PC-9 (cell line): ENCODE data around the gene GPR176. TPM values are rescaled to one million over a fixed set of nuclear protein-coding genes. Genes with fewer than 3 reads are reported as not detected.

Experiments used
- BruUV-seq: library from RNA; stranded (reverse); fragments of 400-500 nt; replicated peaks from 2 replicates; lab custom pipeline; 2021; lab: Mats Ljungman, UMichigan
- CTCF ChIA-PET: fragments of 300-600 bp; sonication (Branson Sonifier 250); formaldehyde crosslinking; loops from one replicate; lab custom pipeline; 2022; ENCODE audit warnings: antibody characterized with exemption; lab: Charles Lee
- POLR2A ChIA-PET: fragments of 300-600 bp; sonication (Branson Sonifier 250); formaldehyde crosslinking; loops from one replicate; lab custom pipeline; 2022; ENCODE audit warnings: antibody characterized with exemption; ENCODE audit not compliant: unreplicated experiment; lab: Charles Lee
- DNase-seq, 2 experiments: peaks; one replicate each; pipeline versions ENCODE4 v3.0.0 to v3.0.0-alpha.2; 2015 to 2022; ENCODE audit warnings: mixed read lengths in 1 of 2
- H2AFZ ChIP-seq: fragments of 200-600 bp; sonication (generic); 2 replicates; pipeline ENCODE4 v1.8.1; 2017; ENCODE audit warnings: antibody characterized with exemption
- H3F3A ChIP-seq: fragments of 200-600 bp; sonication (generic); 2 replicates; pipeline ENCODE4 v1.8.1; 2017; ENCODE audit warnings: antibody characterized with exemption, mild to moderate bottlenecking, low read depth; ENCODE audit not compliant: insufficient read depth
- H3K27ac ChIP-seq: fragments of 200-600 bp; sonication (generic); 2 replicates; pipeline ENCODE4 v1.6.1; 2016; ENCODE audit warnings: mixed run types
- H3K27me3 ChIP-seq: fragments of 200-600 bp; sonication (generic); 2 replicates; pipeline ENCODE4 v1.6.1; 2016; ENCODE audit warnings: low read depth, mixed run types; ENCODE audit not compliant: insufficient read depth
- H3K36me3 ChIP-seq: fragments of 200-600 bp; sonication (generic); 2 replicates; pipeline ENCODE4 v1.6.1; 2016; ENCODE audit warnings: low read depth, mixed run types
- H3K4me1 ChIP-seq: fragments of 200-600 bp; sonication (generic); replicated peaks from 2 replicates; pipeline ENCODE4 v1.6.1; 2016; ENCODE audit warnings: mixed run types; ENCODE audit not compliant: insufficient read depth
- H3K4me2 ChIP-seq: fragments of 200-600 bp; sonication (generic); 2 replicates; pipeline ENCODE4 v1.6.1; 2017; ENCODE audit warnings: mixed run types
- H3K4me3 ChIP-seq: fragments of 200-600 bp; sonication (generic); 2 replicates; pipeline ENCODE4 v1.6.1; 2016; ENCODE audit warnings: mixed run types
- H3K79me2 ChIP-seq: fragments of 200-600 bp; sonication (generic); 2 replicates; pipeline ENCODE4 v1.6.1; 2017; ENCODE audit warnings: low read depth, mixed run types
- H3K9me2 ChIP-seq: fragments of 200-600 bp; sonication (generic); 2 replicates; pipeline ENCODE4 v1.8.1; 2017; ENCODE audit warnings: mild to moderate bottlenecking; ENCODE audit not compliant: insufficient read depth
- H3K9me3 ChIP-seq: fragments of 200-600 bp; sonication (generic); 2 replicates; pipeline ENCODE4 v1.8.1; 2016; ENCODE audit warnings: low read depth; ENCODE audit not compliant: insufficient read depth
- H4K20me1 ChIP-seq: fragments of 200-600 bp; sonication (generic); 2 replicates; pipeline ENCODE4 v1.8.1; 2017; ENCODE audit not compliant: insufficient read depth
- CTCF ChIP-seq: fragments of 200-600 bp; sonication (generic); conservative IDR thresholded peaks from 2 replicates; pipeline ENCODE4 v1.6.1; 2017; ENCODE audit warnings: mixed run types, antibody characterized with exemption, mild to moderate bottlenecking, moderate library complexity
- EZH2 ChIP-seq: fragments of 200-600 bp; sonication (generic); IDR thresholded peaks from 2 replicates; pipeline ENCODE4 v1.8.0; 2017; ENCODE audit warnings: antibody characterized with exemption, low read depth
- intact Hi-C: fragments of 100-400 bp; cut with micrococcal nuclease; formaldehyde crosslinking; loops from one replicate; pipeline ENCODE4 v1.10.0; 2022; ENCODE audit not compliant: unreplicated experiment
- total RNA-seq: library from RNA; stranded (reverse); gene quantifications from 2 replicates; pipeline ENCODE4 v1.2.3, GENCODE V29; 2021

GPR176 gene
- total RNA-seq, 1 experiment from 2014 or later = 4.7 TPM

GRCh38 chr15:39770748-39771689 is 149.0 kb downstream of the GPR176 start:
- Histone ChIP-seq H3K9me2 (no peaks in the 10 kb centered on the region), H3K4me2 (no peak overlapping the region), H4K20me1 (no peaks in the 10 kb centered on the region), H3K4me1 (no peaks in the 10 kb centered on the region), H3K4me3 (no peak overlapping the region), H3K9me3 (no peaks in the 10 kb centered on the region), H3K27ac (no peak overlapping the region), H3K36me3 (no peaks in the 10 kb centered on the region), H3K27me3 (no peaks in the 10 kb centered on the region), H3K79me2 (no peaks in the 10 kb centered on the region), H3F3A (no peaks in the 10 kb centered on the region), H2AFZ (no peak overlapping the region)
- TF ChIP-seq CTCF (no peak), EZH2 (no peak)
- ChIA-PET CTCF (no interaction called here), POLR2A (interaction anchor here (0.8 kb wide), 1 partner anchor 68 kb away, joined by 5 read pairs; no protein-coding TSS in a partner anchor)
- DNase-seq = no peak
- intact Hi-C loops = no loop called here
- BruUV-seq = no TSS peak

DNA sequence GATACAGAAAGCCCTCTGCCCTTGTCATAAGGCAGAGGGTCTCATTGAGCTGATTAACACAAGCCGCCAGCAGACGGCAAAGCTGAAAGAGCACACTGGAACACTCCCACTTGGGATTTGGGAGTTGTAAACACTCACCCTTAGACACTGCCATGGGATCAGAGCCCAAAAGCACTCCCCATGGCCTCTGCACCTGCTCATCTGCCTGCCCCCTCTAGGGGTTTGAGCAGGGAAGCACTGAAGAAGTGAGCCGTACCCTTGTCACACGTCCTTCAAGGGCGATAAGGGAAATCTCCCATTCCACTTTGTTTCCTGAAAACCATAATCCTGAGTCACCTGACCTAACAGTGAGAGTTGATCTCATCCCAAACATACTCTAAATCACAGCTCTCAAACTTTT is 152.1 kb downstream of the GPR176 start:
- BruUV-seq = no TSS peak
- Histone ChIP-seq H3K9me3 (no peaks in the 10 kb centered on the region), H3K79me2 (no peaks in the 10 kb centered on the region), H3K27me3 (no peaks in the 10 kb centered on the region), H3K4me1 (no peaks in the 10 kb centered on the region), H3K4me3 (no peak overlapping the region), H3F3A (no peaks in the 10 kb centered on the region), H3K36me3 (no peaks in the 10 kb centered on the region), H3K9me2 (no peaks in the 10 kb centered on the region), H4K20me1 (no peaks in the 10 kb centered on the region), H3K4me2 (no peak overlapping the region), H2AFZ (no peak overlapping the region), H3K27ac (no peak overlapping the region)
- ChIA-PET POLR2A (no interaction called here), CTCF (interaction anchor here (0.6 kb wide), 1 partner anchor 38 kb away, joined by 3 read pairs; no protein-coding TSS in a partner anchor)
- TF ChIP-seq EZH2 = no peak
- no peak for TF ChIP-seq CTCF
- no peak for DNase-seq
- intact Hi-C loops = no loop called here

DNA sequence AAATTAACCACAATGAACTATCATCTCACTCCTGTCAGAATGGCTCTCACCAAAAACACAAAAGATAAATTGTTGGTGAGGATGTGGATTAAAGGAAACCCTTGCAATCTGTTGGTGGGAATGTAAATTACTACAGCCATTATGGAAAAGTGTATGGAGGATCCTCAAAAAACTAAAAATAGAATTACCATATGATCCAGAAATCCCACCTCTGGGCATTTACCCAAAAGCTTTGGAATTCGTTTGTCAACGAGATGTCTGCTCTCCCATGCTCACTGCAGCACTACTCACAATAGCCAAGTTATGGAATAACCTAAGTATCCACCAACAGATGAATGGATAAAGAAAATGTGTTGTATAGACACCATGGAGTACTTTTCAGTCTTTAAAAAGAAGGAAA is 159.1 kb downstream of the GPR176 start:
- Histone ChIP-seq H4K20me1 (no peaks in the 10 kb centered on the region), H3K9me3 (no peaks in the 10 kb centered on the region), H3K27ac (no peak overlapping the region), H3K79me2 (no peaks in the 10 kb centered on the region), H3K36me3 (no peaks in the 10 kb centered on the region), H3K4me2 (no peak overlapping the region), H2AFZ (no peak overlapping the region), H3K27me3 (no peaks in the 10 kb centered on the region), H3F3A (no peaks in the 10 kb centered on the region), H3K4me1 (no peaks in the 10 kb centered on the region), H3K4me3 (no peak overlapping the region), H3K9me2 (no peaks in the 10 kb centered on the region)
- DNase-seq = no peak
- intact Hi-C loops = no loop called here
- no TSS peak for BruUV-seq
- TF ChIP-seq EZH2 = no peak
- no peak for TF ChIP-seq CTCF
- CTCF ChIA-PET = no interaction called here
- POLR2A ChIA-PET = no interaction called here
